T-helper 9 cell (primary cell): ENCODE measurements around the gene CLIP3.
"Not testable (repeated sequence)": the region's sequence is repeated elsewhere in the genome, so short reads cannot be mapped to it uniquely, and the experiment has no call there.

ENCODE experiments used
- DNase-seq: peaks from one replicate; pipeline ENCODE4 v3.0.0-alpha.2; 2020
- total RNA-seq, 2 donors: gene quantifications; one replicate each; lab custom pipeline; 2026; lab: John Stamatoyannopoulos, UW

Gene CLIP3
- 0.21 to 0.24 reads per million in 2 donors for total RNA-seq

- DNase-seq: no peak
Observed at GRCh38 chr19:36032251-36033104, at the start of gene CLIP3. Gene CLIP3 (minus strand): TSS chr19:36032873. CDS start chr19:36032357, 516 bp downstream.

GRCh38 chr19:36081894-36082293, 49.2 kb upstream of the CLIP3 start:
- DNase-seq: no peak

DNA sequence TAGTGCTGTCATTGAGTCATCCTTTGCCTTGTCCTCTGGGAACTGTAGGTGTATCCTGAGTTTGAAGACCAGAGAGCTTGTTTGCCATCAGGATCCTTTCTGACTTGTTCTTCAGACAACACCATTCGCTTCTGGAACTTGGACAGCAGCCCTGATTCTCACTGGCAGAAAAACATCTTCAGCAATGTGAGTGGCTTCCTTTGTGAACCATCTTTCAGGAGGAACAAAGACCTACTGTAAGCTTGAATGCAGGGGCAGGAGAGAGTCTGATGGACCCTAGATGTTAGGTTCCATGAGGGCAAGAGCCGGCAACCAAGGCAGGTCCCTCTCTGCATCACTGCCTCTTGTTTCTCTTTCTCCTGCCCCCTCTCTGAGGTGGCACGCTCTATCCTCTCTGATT, 48.7 kb upstream of the CLIP3 start:
- no peak for DNase-seq

GRCh38 chr19:36079389-36079945, 46.8 kb upstream of the CLIP3 start:
- no peak for DNase-seq

GRCh38 chr19:36073121-36073876, 40.6 kb upstream of the CLIP3 start:
- DNase-seq: no peak

DNA sequence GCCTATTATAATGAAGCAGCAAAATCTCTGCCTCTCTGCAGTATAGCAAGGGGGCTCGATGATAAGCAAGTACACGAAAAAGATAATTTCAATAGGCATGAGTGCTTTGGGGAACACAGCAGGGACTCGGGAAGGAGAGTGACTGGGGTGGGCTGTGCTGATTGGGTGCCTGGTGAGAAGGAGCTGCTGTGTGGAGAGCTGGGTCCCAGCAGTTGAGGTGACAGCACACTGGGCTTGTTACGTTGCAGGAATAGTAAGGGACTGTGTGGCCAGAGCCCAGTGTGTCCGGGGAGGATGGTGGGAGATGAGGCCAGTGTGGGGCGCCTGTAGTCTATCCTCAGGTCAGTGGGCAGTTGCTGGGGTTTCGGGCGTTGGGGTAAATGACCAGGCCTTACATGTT, 39.4 kb upstream of the CLIP3 start:
- DNase-seq: no peak

DNA sequence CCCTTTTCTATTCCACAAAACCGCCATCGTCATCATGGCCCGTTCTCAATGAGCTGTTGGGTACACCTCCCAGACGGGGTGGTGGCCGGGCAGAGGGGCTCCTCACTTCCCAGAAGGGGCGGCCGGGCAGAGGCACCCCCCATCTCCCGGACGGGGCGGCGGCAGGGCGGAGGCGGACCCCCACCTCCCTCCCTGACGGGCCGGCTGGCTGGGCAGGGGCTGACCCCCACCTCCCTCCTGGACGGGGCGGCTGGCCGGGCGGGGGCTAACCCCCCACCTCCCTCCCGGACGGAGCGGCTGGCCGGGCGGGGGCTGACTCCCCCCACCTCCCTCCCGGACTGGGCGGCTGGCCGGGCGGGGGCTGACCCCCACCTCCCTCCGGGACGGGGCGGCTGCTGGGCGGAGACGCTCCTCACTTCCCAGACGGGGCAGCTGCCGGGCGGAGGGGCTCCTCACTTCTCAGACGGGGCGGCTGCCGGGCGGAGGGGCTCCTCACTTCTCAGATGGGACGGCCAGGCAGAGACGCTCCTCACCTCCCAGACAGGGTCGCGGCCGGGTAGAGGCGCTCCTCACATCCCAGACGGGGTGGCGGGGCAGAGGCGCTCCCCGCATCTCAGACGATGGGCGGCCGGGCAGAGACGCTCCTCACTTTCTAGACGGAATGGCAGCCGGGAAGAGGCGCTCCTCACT, 36.3 kb upstream of the CLIP3 start:
- not testable (repeated sequence) for DNase-seq

- DNase-seq: no peak
Observed at GRCh38 chr19:36067681-36068080, 35.0 kb upstream of the CLIP3 start.

GRCh38 chr19:36064826-36065225, 32.2 kb upstream of the CLIP3 start:
- no peak for DNase-seq

- DNase-seq: no peak
Observed at GRCh38 chr19:36061367-36061766, 28.7 kb upstream of the CLIP3 start.

DNA sequence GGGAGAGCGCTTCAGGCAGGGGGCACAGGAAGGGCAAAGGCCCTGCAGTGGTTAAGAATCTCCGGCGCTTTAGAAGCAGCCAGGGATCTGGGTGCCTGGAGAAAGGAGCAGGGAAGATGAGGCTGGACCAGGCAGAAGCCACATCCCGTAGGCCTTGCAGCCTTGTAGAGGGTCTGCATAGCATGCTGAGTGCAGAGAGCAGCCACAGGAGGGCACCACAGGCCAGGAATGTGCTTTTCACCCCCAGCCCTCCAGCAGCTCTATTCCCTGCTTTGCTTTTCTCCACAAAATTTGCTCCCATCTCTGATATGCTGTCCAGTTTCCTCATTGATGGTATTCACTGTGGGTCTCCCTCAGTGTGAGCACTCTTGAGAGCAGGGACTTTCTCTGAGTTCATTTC, 27.8 kb upstream of the CLIP3 start:
- no peak for DNase-seq

GRCh38 chr19:36059180-36059910, 26.7 kb upstream of the CLIP3 start:
- no peak for DNase-seq

- DNase-seq: no peak
Observed at GRCh38 chr19:36058481-36059179, 26.0 kb upstream of the CLIP3 start.

DNA sequence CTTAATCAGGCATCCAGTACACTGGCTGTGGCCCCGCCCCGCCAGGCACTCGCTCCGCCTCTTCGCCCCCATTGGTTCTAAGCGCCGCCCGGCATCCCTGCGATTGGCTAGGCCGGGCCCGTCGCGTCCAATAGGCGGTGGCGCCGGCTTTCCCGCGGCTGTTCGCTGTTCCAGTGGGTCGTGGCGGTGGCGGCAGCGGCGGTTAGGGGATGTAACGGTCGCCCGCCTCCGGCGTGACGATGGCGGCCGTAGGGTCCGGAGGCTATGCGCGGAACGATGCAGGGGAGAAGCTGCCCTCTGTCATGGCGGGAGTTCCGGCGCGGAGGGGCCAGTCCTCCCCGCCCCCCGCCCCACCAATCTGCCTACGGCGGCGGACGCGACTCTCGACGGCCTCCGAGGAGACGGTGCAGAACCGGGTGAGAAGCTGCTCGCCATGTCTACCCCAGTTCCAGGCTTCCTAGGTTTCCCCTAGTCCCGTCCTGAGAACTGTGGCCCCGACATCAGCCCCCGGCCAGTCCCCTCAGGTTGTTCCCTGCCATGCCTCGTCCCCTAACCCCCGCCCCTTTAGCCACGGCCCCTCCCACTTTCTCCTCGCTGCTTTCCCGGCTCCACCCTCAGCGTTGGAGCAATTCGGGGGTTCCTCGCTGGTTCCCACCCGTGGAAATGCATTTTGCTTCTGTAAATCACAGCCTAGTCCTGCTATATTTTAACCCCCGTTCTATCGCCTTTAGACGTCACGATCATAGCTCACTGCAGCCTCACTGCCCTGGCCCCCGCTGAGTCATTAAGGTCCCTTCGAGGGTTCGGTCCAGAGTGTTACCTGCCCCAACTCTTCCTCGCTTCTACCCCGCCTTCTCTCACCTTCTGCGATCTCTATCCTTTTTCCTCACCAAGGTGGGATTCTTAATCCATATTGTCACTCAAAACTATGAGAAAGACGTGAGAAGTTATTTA, 22.3 kb upstream of the CLIP3 start, which contains the start of gene WDR62:
TSS of gene WDR62 (plus strand) at position 165 of the 954 bp plus-strand sequence. CDS start at position 240, 75 bp downstream.
- peak; percentile 88 for DNase-seq

GRCh38 chr19:36054119-36054732, 21.6 kb upstream of the CLIP3 start, which contains the start of gene THAP8:
Gene THAP8 (minus strand): TSS chr19:36054285. CDS start chr19:36054217, 68 bp downstream.
- DNase-seq: peak; percentile 99

DNA sequence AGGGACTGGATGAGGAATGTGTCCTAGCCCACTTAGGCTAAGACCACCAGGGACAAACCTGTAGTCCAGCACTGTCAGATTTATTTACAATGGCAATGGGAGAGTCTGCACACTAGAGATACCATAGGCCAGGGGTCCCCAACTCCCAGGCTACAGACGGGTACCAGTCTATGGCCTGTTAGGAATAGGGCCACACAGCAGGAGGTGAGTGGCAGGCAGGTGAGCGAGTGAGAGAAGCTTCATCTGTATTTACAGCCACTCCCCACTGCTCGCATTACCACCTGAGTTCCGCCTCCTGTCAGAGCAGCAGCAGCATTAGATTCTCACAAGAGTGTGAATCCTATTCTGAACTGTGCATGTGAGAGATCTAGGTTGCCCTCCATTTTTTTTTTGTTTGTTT, 19.0 kb upstream of the CLIP3 start:
- DNase-seq: no peak

DNA sequence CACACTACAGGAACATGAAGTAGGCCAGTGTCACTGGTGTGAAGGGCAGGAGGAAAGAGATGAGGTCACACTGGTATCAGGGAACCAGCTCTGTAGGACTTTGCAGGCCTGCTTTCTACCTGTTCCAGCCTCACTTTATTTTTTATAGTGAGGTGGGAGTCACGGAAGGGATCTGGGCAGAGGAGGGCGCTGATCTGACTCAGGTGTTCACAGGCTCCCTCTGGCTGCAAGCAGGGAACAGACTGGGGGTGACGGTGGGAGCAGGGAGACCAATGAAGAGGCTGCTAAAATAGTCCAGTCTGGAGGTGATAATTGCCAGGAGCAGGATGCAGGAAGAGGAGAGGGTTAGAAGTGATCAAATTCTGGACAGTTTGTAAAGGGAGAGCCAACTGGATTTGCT, 18.6 kb upstream of the CLIP3 start:
- no peak for DNase-seq

GRCh38 chr19:36049080-36049698, 16.5 kb upstream of the CLIP3 start:
- DNase-seq: no peak

DNA sequence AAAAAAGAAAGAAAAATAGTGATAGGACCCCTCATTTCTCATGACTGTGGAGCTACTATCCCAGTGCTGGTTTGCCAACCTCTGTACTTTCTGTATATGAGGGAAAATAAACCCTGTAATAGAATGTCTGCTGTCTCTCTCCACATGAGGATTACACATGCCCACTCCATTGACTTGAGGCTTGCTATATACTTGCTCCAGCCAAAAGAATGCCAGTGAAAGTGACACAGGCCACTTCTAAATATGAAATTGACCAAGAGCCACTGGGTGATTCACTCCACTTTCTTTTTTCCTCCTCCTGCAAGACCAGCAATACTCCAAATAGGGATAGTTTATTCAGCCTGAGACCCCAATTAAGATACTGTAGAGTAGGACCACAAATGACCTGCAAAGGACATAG, 15.2 kb upstream of the CLIP3 start:
- DNase-seq: no peak
